ENCODE data around the gene STK38L. TPM values are rescaled to one million over a fixed set of nuclear protein-coding genes. Genes with fewer than 3 reads are reported as not detected.

STK38L gene
- total and polyA plus RNA-seq, 10 of the 15 experiments (the other 5 are each of a cell fraction or from before 2014, with no cell fraction given) = 43.0 to 154 (median 115) TPM

DNA sequence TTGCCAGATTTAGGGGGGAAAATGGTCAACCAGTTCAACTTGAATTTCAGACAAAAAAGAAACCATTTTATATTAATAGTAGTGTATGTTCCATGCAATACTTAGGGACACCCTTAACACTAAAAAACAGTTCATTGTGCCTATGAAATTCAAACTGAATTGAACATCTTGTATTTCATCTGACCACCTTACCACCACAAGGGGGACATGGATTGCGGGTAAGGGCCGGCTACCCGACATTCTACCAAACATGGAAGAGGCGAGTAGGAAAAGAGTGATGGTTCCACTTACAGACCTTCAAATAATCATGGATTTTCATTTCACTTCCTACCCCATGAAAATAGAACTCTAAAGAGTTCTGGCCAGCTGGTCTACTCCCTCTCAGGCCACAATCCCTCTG lies 10.3 kb upstream of the STK38L start (continued):
- TF ChIP-seq ZBTB40 (IDR thresholded peaks at IDR 0.05; ENCODE audit: borderline replicate concordance) (no peak), EP300 (IDR thresholded peaks at IDR 0.05; ENCODE audit: borderline replicate concordance in 1 of 2, control insufficient read depth in 1 of 2, low read depth in 2 of 2, low read length in 2 of 2) (no peak), HDGF (IDR thresholded peaks at IDR 0.05) (no peak), BACH1 (IDR thresholded peaks at IDR 0.05; ENCODE audit: borderline replicate concordance) (no peak), POLR2A (IDR thresholded peaks at IDR 0.05; ENCODE audit: low read depth, low read length) (no peak), MTA3 (IDR thresholded peaks at IDR 0.05; ENCODE audit: borderline replicate concordance, low read length) (no peak)

- Histone ChIP-seq H3K27me3 (replicated peaks in 1 of 2; ENCODE audit: control insufficient read depth in 2 of 2, insufficient read depth in 2 of 2, low read length in 1 of 2) (no peaks in the 10 kb centered on the region), H2AFZ (ENCODE audit: control insufficient read depth, low read depth, low read length) (no peak overlapping the region), H3K9ac (ENCODE audit: control insufficient read depth, insufficient read depth, low read length) (no peak overlapping the region), H3K79me2 (ENCODE audit: control insufficient read depth, insufficient read depth, low read length) (no peaks in the 10 kb centered on the region), H3K4me3 (no peak overlapping the region), H3K9me3 (replicated peaks; ENCODE audit: control insufficient read depth, insufficient read depth, low read length) (no peaks in the 10 kb centered on the region), H3K4me1 (ENCODE audit: control insufficient read depth, insufficient read depth, low read length) (peaks cover 32% of the 10 kb centered on the region), H3K4me2 (ENCODE audit: control insufficient read depth, insufficient read depth) (no peak overlapping the region), H4K20me1 (ENCODE audit: control insufficient read depth, insufficient read depth) (no peaks in the 10 kb centered on the region), H3K27ac (ENCODE audit: control insufficient read depth, insufficient read depth) (no peak overlapping the region; the same call in 1 of the 2 replicates), H3K36me3 (ENCODE audit: control insufficient read depth in 2 of 2, insufficient read depth in 2 of 2, low read length in 1 of 2) (no peaks in the 10 kb centered on the region)
- FAIRE-seq = no peak
- WGBS (ENCODE audit: insufficient coverage, insufficient replicate concordance, low lambda C conversion rate, missing lambda C conversion rate) = 96% methylated on average over 3 of the region's 3 CpGs
- DNase-seq (ENCODE audit: low read depth, low spot score) = no peak
- ChIA-PET POLR2A (interaction anchor here (1.2 to 4.0 kb wide), 4 partner anchors 13 to 49 kb away, joined by 4 to 29 read pairs (median 12); no protein-coding TSS in a partner anchor), SMC1A (ENCODE audit: uncharacterized antibody, unreplicated experiment) (interaction anchor here (0.8 to 6.7 kb wide), 11 partner anchors 12 to 69 kb away, joined by 3 to 103 read pairs (median 9); no protein-coding TSS in a partner anchor), CTCF (interaction anchor here (0.8 to 3.8 kb wide), 4 partner anchors 10 to 69 kb away, joined by 3 to 18 read pairs (median 10); no protein-coding TSS in a partner anchor), RAD21 (ENCODE audit: unreplicated experiment) (interaction anchor here (0.8 to 4.5 kb wide), 5 partner anchors 14 to 69 kb away, joined by 3 to 71 read pairs (median 9); no protein-coding TSS in a partner anchor)
- BruUV-seq (replicated peaks) = no TSS peak
- TF ChIP-seq IKZF2 (IDR thresholded peaks at IDR 0.05) (peak in 1 of 2 experiments; percentile 15; a peak in 1 of 4 replicates), TCF7 (IDR thresholded peaks at IDR 0.05; ENCODE audit: borderline replicate concordance) (no peak), GATAD2B (conservative IDR thresholded peaks at IDR 0.05; ENCODE audit: low read depth) (no peak), IKZF1 (conservative IDR thresholded peaks at IDR 0.05) (0 out of 2 replicates have a peak, but pooled peaks have one; percentile 15), JUNB (IDR thresholded peaks at IDR 0.05) (peak; percentile 41; the same call in 1 of the 2 replicates), YY1 (IDR thresholded peaks at IDR 0.05; ENCODE audit: low read depth, low read length) (no peak), ZBTB4 (CRISPR knock-in tag; IDR thresholded peaks at IDR 0.05) (no peak)
- in situ Hi-C loops (cut with MboI) (no loop called here), intact Hi-C loops (cut with micrococcal nuclease; ENCODE audit: unreplicated experiment) (no loop called here)
- ATAC-seq = peak; percentile 24
These were observed 7.6 kb upstream of the STK38L start for GRCh38 chr12:27236498-27236897.

Measured in GM12878 (cell line).